NT2/D1 (cell line): ENCODE measurements around the gene SLC52A1.

Experiments
- SUZ12 ChIP-seq: IDR thresholded peaks from 2 replicates; pipeline ENCODE4 v1.6.1; 2011; ENCODE audit not compliant: insufficient read length, insufficient read depth; ENCODE audit errors: extremely low read depth
- ZNF274 ChIP-seq: IDR thresholded peaks from 2 replicates; pipeline ENCODE4 v1.6.1; 2011; ENCODE audit warnings: mild to moderate bottlenecking, low read depth, low read length

GRCh38 chr17:5003214-5003867, 31.9 kb downstream of the SLC52A1 start:
- TF ChIP-seq SUZ12 = no peak
- no peak for TF ChIP-seq ZNF274
